Gastrocnemius medialis (tissue), 4 donors: ENCODE measurements around the gene MORN1.

ENCODE experiments used
- POLR2A ChIP-seq, 2 donors: fragments of 450-650 bp; IDR thresholded peaks; one replicate each; pipeline ENCODE4 v1.6.1; 2017; ENCODE audit warnings: antibody characterized with exemption in 2 of 2, mild to moderate bottlenecking in 2 of 2, moderate library complexity in 2 of 2
- TF ChIP-seq, protein P1 (sequence below), 5 experiments: fragments of 450-650 bp in 3 of 5; fragments of 200-600 bp in 2 of 5; sonication (generic) in 2 of 5; IDR thresholded peaks in 4 of 5; conservative IDR thresholded peaks in 1 of 5; 1 replicate in 4 of 5; 2 replicates in 1 of 5; pipeline ENCODE4 v1.5.1; 2016 to 2019; ENCODE audit warnings: antibody characterized with exemption in 5 of 5, mild to moderate bottlenecking in 3 of 5, moderate library complexity in 3 of 5

- TF ChIP-seq, protein P1, sequence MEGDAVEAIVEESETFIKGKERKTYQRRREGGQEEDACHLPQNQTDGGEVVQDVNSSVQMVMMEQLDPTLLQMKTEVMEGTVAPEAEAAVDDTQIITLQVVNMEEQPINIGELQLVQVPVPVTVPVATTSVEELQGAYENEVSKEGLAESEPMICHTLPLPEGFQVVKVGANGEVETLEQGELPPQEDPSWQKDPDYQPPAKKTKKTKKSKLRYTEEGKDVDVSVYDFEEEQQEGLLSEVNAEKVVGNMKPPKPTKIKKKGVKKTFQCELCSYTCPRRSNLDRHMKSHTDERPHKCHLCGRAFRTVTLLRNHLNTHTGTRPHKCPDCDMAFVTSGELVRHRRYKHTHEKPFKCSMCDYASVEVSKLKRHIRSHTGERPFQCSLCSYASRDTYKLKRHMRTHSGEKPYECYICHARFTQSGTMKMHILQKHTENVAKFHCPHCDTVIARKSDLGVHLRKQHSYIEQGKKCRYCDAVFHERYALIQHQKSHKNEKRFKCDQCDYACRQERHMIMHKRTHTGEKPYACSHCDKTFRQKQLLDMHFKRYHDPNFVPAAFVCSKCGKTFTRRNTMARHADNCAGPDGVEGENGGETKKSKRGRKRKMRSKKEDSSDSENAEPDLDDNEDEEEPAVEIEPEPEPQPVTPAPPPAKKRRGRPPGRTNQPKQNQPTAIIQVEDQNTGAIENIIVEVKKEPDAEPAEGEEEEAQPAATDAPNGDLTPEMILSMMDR (IDR thresholded peaks at IDR 0.05 in 4 of 5, conservative IDR thresholded peaks at IDR 0.05 in 1 of 5), result no peak
- no peak for TF ChIP-seq POLR2A (IDR thresholded peaks at IDR 0.05)
Observed at GRCh38 chr1:2396059-2396458, 4.7 kb upstream of the MORN1 start.
